HG02885 (cell line): ENCODE measurements around the gene KDSR.

ENCODE experiments used
- ATAC-seq: cut with Tn5 transposase; IDR thresholded peaks from one replicate; pipeline ENCODE4 v1.9.1; 2021; ENCODE audit warnings: mild to moderate bottlenecking; ENCODE audit not compliant: unreplicated experiment, poor library complexity

The KDSR gene

DNA sequence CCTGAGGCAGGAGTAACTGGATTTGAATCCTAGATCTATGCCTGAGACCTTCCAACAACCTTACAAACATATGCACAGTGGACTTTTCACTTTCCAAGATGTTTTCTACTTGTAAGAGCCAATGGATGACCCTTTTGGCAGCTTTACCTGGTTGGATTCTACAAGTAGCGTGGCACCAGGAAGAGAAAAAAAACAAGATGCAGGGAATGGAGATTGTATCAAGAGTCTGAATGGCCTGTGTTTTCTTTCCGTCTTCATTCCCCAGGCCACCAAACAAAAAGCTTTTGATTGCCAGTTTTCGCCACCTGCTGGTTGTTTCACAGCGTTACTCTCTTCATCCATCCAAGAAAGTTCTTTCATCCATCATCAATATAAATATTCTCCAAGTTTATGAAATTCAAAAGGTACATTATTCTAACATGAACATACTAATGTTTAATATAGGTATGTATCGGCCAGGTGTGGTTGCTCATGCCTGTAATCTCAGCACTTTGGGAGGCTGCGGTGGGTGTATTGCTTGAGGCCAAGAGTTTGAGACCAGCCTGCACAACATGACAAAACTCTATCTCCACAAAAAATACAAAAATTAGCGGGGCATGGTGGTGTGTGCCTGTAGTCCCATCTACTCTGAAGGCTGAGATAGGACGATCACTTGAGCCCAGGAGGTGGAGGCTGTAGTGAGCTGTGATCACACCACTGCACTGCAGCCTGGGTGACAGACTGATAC lies 43.9 kb downstream of the KDSR start:
- no peak for ATAC-seq

DNA sequence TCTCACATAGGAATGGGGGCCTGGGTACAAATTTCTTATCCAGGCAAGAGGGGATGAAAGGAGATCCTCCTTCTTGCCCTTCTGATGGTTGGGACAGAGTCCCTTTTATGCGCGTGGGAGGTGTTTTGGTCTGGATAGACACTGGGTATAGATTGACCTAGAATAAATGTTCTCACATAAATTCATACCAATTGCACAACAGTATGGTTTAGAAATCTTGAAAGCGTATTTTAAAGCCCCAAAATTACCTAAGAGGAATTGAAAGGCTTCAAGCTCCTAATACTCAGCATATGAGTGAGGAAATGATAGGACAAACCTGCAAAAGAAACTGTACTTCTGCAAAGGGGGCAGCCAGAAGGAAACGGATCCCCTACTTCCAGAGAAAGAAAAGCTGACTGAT lies 44.8 kb downstream of the KDSR start:
- no peak for ATAC-seq

DNA sequence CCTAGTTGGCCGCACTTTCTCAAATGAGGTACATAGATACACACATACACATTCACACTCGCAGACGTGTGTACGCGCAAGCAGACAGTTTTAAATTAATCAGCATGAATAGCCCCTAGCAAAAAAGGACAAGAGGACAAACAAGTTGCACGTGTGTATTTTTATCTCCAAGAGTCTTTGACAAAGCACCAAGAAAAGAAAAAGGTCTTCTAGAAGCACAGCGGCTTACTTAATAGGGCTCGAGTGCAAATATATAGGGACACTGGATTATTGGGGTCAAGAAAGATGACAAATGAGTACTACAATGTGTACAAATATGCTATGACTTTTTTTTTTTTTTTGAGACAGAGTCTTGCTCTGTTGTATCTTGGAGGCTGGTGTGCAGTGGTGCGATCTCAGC lies 45.7 kb downstream of the KDSR start:
- no peak for ATAC-seq

DNA sequence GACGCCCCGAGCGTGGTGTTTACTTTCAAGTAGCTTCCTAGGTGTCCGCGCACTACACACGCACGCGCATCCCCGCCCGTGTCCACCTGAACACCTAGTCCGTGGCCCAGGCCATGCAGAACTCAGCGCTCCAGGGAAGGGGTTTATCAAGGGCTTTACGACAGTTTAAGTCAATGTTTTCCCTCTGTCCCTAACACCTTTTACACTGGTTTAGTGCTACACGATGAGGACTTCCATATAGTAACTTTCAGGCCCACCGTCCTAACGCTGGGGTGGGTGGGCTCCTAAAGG lies 46.1 kb downstream of the KDSR start:
- no peak for ATAC-seq

DNA sequence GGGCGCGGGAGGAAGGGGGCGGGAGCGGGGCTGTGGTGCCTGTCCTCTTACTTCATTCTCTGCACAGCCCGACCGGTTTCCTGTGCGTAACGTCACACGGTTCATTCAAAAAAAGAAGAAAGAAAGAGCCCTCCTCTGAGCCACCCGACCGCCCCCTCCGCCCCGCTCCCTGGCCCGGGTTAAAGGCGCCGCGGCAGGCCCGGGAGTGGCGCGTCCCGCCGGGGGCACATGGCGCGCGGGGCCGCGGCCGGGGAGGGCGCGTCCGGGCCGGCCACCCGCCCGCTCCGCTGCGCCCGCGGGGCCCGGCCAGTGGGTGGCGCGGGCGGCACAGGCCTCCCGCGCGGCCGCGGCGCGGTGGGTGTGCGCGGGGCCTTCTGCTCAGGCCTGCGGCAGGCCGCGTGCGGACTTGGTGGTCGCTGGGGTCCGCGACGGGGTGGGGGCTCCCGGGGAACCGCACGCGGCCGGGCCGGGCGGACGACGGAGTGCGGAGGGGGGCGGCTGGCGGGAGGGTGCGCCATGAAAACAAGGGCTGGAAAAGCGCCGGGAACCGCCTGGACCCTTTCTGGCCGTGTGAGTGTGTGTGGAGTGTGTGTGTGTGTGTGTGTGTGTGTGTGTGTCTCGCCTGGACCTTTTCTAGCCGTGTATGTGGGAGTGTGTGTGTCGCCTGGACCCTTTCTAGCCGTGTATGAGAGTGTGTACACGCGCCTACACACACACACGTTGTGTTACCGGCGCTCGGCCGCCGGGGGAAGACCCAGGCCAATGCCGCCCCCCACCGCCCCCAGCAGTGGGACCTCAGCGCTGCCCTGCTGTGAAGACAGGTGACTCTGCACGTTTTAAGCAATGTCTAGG lies 46.7 kb downstream of the KDSR start:
- peak; percentile 64 for ATAC-seq

DNA sequence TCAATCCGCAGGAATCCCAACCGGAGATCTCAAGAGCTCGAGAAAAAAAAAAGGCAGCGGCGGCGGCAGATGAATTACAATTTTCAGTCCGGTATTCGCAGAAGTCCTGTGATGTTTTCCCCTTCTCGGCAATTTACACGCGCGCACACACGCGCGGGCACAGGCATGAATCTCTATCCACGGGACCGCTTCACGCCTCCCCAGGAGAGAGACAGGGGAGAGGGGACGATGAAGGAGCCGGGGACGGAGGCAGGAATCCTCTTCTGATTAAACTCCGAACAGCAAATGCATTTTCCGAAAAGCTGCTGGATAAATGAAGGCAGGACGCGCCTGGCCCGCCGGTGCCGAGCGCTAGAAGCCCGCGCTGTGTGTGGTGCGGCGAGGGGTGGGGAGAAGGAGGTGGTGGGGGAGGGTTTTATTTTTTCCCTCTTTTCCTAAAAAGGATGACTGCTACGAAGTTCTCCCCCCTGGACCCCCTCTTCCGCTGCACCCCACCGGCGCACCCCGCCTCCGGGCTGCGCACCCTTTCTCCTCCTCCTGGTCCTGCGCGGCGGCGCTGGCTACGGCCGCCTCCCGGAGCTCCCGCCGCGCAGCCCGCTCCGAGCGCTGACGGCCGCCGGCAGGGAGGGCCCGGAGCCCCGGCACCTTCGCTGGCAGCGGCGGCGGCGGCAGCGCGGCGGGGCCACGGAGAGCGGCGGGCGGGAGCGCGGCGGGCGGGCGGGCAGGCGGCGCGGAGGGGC lies 47.5 kb downstream of the KDSR start, which contains the start of gene BCL2:
TSS of gene BCL2 (minus strand) at position 387 of the 740 bp plus-strand sequence.
- peak; percentile 20 for ATAC-seq

DNA sequence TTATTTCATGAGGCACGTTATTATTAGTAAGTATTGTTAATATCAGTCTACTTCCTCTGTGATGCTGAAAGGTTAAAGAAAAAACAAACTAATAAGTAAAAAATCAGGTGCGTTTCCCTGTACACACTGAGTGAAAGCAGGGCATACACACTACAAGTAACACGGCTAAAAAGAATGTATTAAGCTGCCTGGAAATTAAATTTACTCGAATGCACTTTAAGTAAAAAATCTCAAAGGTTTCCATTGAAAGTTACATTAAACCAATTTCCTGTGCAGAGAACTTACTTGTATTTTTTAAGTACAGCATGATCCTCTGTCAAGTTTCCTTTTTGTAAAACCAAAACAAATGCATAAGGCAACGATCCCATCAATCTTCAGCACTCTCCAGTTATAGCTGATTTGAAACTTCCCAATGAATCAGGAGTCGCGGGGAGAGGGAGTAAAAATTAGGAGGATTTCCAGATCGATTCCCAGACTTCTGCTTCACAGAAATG lies 48.1 kb downstream of the KDSR start:
- no peak for ATAC-seq

DNA sequence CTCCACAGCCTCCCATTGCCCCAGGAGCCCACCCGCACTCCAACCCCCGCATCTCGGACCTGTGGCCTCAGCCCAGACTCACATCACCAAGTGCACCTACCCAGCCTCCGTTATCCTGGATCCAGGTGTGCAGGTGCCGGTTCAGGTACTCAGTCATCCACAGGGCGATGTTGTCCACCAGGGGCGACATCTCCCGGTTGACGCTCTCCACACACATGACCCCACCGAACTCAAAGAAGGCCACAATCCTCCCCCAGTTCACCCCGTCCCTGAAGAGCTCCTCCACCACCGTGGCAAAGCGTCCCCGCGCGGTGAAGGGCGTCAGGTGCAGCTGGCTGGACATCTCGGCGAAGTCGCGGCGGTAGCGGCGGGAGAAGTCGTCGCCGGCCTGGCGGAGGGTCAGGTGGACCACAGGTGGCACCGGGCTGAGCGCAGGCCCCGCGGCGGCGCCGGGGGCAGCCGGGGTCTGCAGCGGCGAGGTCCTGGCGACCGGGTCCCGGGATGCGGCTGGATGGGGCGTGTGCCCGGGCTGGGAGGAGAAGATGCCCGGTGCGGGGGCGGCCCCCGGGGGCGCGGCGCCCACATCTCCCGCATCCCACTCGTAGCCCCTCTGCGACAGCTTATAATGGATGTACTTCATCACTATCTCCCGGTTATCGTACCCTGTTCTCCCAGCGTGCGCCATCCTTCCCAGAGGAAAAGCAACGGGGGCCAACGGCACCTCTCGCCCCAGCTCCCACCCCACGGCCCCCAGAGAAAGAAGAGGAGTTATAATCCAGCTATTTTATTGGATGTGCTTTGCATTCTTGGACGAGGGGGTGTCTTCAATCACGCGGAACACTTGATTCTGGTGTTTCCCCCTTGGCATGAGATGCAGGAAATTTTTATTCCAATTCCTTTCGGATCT lies 48.8 kb downstream of the KDSR start:
- ATAC-seq: peak; percentile 49

DNA sequence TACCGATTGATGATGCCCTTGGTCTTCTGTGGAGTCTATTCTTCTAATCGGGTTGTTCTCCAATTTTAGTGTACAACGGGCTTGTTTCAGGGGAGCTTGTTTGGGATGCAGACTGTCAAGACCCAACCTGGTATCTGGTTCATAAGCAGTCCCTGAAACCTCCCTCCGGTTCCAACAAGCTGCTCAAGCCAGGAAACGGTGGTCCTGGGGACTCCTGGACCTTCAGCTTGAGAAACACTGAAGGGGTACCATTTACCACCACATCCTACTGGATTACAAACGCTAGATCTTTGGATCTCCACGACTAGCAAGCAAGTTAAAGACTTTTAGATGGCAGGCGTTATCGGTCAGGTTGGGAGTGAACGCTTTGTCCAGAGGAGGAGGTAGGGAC lies 49.5 kb downstream of the KDSR start:
- ATAC-seq: no peak

DNA sequence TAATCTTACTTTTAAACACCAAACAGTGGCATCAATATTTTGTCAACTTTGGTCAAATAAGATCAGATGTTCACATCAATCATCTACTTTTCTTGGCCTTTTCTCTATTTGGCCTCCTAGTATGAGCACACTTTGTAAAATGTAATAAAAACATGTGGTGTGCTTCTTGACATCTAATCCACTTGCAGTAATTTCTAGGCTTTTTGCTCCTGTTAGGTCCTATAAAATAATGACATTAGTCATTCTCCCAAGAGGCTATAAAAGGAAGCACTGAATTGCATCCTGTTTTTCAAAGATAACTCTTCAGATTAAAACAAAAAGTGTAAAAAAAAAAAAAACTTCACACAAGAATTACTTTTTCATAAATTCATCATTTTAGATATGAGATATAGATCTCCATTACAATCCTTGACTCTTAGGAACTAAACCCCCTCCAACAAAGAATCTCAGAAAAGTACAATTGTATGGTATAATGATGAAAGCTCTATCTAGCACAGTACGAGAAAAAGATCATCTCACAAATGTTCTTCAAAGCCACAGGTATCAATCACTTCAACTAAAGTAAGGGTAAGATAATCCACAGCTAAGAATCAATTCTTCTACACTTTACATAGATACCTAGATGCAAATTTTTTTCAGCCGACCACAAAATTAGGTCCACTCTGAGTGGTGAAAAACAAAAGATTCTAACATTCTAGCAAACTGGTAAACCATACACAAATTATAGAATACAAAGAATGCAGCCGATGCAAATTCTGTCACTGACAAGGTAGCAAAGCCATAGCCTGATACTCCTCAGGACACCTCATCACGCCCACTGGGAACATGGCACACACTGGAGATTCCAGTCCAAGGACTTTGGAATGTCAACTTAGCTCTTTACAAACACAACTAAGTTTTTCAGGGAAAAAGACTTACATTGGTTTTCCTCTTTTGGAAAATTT lies 50.1 kb downstream of the KDSR start:
- ATAC-seq: no peak

DNA sequence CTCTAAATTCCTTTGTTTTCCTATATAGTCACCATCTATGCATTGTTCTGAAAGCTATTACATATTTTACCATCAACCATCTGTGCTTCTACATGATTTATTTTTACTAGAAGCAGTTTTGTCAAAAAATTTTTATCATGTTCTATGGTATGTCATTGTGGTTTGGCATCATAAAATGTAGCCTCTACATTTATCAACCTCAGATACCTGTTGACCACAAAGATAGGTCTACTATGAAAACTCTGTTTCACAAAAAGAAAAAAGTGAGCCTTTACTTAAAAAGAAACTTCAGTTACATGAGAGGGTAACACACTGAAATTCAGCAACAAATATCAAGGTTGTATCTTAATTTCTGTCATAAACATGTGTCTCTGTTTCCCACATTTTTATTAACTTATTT lies 51.1 kb downstream of the KDSR start:
- no peak for ATAC-seq

DNA sequence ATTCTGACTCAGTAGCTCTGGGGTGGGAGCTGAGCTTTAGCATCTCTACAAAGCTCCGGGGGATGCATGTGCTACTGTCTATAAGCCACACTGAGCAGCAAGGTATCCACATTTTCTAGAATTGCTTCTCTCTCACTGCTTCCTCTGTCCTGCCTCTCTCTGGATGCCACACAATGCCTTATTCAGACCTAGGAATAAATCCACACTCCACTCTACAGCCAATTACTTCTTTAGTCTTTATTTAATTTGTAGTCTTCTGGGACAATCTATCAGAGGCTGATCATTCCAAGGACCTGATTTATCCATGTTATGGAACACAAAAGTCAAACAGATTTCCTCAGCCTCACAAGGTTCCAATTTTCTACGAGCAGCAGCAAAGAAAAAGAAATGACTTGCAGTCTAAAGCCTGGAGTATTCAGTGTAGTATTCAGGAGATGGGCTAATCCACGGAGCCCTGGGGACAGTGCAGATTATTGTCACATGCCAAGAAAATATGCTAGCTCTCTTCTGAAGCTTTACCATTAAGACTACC lies 51.8 kb downstream of the KDSR start:
- ATAC-seq: no peak

DNA sequence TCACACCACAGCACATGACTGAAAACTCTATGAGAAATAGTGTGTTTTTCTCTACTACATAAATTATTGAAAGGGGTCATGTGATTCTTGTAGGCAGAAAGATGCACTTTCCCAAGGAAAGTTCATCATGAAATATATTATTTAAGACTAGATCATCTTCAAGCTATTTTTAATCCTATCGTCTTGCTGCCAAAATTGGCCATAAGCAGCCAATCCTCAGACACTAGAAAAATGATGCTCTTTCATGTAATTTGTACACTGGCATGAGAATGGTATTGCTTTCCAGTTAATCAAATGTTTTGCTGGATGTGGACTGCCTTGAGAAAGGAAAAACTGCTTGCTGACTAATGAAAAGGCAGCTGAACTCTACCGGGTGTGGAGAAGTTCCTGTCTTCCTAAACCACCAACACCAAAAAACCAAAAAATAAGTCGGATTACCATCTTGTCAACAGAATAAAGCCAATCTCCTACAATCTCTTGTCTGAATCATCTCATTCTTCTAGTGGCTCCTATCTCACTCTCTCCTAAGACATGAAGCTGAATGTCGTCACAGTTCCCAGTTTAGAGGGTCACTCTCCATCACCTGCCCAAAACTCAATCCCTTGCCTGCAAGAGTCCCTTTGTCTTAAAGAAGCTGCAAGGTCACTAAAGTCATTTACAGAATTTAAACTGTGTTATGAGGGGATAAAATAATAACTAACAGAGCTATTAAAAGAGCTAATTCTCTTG lies 52.8 kb downstream of the KDSR start:
- ATAC-seq: no peak

DNA sequence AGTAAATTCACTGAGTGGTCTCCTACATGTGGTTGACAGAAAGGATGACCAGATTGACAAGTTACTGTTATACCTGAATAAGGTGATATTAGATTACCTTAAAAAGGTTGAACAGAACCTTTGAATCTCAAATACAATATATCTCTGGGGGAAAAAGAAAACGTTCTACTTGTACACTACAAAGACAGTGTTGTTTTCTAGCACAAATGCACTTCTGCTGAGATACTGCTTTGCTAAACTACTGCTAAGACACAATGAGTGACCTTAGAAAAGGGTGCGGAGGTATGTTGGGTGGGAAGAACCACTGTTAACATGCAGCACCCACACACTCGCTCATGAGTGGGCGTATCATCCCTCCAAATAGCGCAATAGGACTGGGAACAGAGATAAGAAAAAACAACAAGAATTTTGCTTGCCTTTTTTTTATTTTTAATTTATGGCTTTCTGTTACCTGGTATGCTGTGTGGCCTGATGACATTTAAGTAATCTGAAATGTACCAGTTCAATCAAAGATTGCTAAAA lies 53.5 kb downstream of the KDSR start:
- no peak for ATAC-seq

DNA sequence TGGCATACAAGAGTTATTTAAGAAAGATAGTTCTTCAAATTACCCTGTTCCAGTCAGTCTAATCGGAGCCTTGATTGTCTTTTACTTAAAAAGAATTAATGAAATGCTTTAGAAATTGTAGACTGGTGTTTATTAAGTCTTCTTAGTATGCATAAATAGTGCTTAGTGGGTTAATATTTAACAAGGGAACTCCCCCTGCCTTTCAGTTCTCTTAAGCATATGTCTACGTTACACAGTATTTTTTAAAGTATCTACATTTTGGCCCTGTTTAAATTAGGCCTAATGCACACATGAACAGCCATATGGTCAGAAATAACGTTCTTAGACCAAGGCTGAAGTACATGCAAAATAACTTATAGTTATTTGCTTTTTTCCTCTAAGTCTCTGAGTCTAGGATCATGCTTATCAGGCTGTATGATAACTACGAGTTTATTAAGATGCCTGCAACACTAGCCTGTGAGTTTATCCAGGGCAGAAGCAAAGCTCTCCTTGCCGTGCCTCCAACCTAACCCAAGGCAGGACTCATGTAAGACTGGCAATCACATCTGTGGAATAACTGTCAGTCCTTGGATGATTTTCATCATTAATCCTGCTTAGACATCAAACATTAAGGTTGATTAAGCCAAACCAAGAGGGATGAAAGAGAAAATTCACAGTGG lies 54.1 kb downstream of the KDSR start:
- ATAC-seq: peak; percentile 29

DNA sequence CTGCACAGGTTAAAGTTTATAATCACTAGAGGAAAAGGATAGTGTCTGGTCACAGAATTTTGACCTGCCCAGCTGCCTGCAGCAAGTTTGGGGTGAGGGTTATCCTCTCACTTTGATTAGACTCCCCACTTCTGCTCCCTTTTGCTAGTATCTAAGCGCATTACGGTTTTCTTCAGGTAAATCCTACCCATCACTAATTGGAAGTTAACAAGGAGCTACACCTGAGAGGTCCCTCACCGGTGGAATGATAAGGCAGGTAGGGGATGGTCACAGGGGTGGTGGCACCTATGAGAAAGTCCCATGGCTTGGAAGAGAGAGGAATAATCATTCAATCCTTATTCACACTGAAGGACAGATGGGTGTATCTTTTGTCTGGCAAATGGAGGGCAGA lies 55.0 kb downstream of the KDSR start:
- ATAC-seq: peak; percentile 9
